NCI-H1417 treated with DMSO at 0.1 percent for 48 hours (cell line): ENCODE data around the gene SWT1.
"Not testable (repeated sequence)": the region's sequence is repeated elsewhere in the genome, so short reads cannot be mapped to it uniquely, and the experiment has no call there.

ENCODE experiments used
- DNase-seq: peaks from one replicate; lab custom pipeline; 2025; lab: John Stamatoyannopoulos, UW

SWT1 gene

GRCh38 chr1:185291652-185292051 is 134.7 kb downstream of the SWT1 start:
- DNase-seq = no peak

- DNase-seq = no peak
Measured at GRCh38 chr1:185292237-185292636, 135.3 kb downstream of the SWT1 start.

- DNase-seq = no peak
Measured at GRCh38 chr1:185293967-185294542, 137.1 kb downstream of the SWT1 start.

DNA sequence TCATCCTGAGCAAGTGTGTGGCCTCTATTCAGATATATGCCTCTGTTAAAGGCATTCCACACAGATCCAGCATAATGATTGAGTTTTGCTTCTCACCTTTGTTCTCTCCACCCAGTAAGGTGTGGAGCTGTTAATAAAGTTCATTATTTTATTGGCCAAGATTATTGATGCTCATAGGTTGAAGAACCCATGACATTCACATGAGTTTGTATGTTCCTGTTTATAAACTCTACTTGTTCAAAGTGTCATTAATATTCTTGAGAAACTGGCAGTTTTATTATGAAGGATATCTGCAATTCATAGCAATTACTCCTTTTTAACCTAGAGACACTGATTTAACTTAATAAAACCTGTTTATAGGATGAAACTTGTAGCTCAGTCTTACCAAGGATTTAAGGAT is 138.1 kb downstream of the SWT1 start:
- DNase-seq = no peak

- DNase-seq = no peak
Measured at GRCh38 chr1:185297982-185298381, 141.0 kb downstream of the SWT1 start.

- DNase-seq = no peak
Measured at GRCh38 chr1:185300152-185300551, 143.2 kb downstream of the SWT1 start.

DNA sequence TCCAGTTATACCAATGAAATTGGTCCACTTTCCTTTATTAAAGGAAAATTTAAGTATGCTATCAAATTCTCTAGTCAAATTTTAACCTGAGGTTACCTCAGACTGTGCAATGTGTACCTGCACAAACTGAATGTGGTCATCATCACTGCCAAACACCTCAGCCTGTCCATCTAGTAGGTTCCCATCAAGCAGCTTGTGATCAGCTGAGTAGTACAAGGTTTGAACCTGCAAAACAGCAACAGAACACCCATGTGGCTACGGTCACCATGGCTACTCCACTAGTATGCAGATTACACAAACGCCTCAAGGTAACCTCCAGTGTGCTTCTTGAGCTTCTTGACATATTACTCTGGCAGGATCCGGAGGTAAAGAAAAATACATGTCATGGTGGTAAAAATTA is 148.5 kb downstream of the SWT1 start:
- DNase-seq = no peak

DNA sequence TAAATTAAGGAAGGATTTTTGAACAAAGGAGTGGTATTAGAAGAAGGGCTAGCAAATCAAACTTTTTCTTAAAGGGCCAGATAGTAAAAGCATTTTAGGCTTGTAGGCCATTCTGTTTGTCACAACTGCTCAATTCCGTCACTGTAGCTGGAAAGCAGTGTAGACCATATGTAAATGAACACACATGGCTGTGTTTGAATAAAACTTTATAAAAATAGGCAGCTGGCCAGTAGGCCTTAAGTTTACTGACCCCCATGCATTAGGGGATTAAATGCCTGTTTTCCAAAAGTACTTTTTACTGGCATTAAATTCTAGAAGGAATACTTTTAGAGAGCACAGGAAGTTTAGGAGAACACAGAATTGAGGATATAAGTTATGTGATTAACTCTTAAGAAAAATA is 151.2 kb downstream of the SWT1 start:
- DNase-seq = no peak

- no peak for DNase-seq
Measured at GRCh38 chr1:185309566-185309965, 152.6 kb downstream of the SWT1 start.

DNA sequence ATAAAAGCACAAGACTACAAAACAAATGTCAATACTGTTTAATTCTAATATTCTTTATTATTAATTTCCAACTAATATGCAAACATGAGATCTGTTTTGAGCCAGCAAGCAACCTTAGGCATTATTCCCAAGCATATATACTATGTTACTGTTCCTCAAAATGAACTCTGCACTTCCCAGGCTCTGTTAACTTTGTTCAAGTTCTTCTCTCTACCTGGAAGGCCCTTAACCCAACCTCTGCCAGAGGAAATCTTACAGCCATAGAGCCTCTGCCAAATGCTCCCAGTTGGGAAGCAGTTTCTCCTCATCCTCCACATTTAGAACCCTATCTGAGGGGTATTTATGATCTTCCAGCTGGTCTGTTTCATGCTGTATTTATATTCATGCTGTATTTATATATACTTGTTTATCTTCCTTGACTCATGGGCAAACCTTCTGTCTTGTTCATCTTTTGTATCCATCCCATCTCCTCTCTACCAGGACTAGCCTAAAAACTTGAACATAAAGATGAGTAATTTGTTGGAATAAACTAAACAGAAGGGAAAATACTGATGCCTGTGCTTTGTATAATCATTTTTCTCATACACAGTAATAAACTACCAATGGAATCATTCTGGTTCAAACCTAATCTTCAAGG is 154.7 kb downstream of the SWT1 start:
- no peak for DNase-seq

DNA sequence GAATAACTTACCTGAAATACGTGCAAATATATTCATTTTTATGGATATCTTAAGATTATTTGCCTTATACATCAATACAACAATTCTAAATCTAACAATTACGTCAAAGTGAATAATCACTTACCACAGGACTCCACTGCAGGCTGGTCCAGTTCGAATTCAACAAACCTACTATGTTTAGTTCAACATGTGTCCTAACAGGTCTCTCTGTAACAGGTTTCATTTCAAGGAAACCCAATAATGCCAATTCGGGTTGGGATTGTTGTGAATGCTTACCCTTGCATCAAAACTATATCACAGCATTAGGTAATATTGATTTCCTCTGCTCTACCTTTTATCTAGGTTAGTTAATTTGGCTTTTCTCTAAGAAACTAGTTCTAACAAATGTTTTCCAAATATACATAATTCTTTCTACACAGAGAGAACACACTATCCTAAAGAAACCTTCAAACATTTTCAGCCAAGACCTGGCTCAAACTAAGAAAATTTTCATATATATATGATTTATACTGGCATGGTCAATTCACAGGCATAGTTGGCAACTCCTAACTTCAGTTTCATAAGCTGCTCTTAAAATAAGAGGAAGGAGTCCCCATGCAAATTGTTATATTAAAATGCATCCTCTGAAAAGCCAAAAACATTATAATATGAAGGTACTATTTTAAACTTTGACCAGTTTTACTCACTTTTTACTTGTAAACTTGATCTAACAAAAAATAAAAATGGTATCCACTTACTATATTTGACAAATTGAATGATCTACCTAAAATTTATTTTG is 155.6 kb downstream of the SWT1 start:
- DNase-seq = no peak

DNA sequence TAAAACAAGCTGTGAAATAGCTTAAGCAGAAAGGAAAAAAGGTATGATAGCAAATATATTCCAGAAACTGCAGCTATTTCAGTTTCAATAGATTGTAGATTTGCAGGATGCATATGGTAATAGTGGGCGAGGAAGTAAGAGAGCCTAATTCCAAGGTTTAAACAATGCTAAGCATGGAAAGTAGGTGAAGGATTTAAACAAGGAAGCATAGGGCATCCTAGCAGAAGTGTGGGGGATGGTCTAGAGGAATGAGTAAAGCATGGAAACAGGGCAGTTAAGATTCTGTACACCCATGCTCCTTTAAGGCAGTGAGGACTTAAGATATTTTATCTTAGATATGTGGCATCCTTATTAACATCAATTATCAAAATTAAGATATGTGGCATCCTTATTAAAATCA is 157.4 kb downstream of the SWT1 start:
- no peak for DNase-seq

DNA sequence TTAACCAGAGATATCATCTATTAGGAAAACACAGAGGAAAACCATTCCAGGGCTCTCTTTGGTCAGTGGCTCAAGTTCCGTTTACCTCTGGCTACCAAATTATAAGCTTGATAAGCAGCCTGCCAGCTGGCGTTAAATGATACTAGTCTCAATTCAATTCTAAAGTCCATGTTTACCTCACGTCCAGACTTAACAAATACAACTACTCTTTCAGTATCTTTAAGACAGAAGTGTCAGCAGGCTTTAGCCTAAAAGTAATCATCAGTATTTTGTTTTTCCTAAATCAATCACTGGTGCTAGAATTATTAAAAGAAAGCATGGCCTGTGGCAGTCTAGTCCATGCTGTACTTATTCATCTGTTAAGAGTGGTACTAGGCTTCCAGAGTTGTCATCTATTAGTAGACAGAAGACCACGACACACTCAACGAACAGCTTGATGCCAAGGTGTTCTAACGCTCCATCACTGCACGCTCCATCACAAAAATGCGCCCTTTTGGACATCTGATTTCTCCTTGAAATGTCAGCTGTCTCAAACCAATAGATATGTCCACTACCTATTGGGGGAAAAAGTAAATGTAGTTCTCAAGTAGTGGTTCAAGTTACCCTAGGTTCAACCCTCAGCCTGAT is 158.6 kb downstream of the SWT1 start:
- DNase-seq = no peak

DNA sequence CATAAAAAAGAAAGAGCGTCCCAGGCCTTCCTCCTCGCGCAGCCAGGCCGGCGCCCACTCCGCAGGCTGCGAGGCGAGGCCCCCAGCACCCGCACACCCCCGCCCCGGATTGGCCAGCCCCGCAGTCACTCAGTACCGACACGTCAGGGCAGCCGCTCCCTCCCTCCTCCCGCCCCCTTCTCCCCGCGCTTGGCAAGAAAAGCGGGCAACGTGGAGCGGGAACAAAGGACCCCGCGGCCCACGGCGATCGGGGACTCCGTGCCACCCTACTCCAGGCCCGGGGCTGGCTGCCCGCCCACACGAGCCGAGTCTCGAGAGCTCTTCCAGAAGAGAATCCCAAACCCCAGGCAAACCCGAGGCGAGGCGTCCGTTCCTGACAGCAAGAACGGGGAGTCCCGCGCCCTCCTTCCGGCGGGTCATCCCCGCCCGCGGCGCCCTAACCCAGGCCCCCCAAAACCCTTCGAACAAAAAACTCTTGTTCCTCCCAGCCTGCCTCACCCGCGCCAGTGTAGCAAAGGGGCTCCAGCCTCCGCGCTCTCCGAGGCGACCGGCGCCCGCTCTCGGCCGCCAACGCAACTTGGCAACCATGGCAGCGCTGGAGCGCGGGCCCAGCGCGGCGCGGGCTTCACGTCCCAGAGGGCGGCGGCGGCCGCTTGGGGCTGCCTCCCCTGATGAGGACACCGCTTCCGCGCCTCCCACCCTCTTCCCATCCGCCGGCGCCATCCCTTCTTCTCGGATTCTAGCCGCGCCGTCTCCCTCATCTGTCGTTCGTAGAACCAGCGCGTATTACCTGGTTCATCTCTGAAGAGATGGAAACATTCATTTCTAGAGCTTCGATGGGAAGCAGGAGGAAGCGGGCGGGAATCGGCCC is 159.4 kb downstream of the SWT1 start:
- peak; percentile 19 for DNase-seq

- DNase-seq = peak; percentile 86
Measured at GRCh38 chr1:185317034-185317885, 160.3 kb downstream of the SWT1 start, which contains the start of gene IVNS1ABP. IVNS1ABP (minus strand) TSS chr1:185317243; CDS start chr1:185309493, 7,750 bp downstream.

DNA sequence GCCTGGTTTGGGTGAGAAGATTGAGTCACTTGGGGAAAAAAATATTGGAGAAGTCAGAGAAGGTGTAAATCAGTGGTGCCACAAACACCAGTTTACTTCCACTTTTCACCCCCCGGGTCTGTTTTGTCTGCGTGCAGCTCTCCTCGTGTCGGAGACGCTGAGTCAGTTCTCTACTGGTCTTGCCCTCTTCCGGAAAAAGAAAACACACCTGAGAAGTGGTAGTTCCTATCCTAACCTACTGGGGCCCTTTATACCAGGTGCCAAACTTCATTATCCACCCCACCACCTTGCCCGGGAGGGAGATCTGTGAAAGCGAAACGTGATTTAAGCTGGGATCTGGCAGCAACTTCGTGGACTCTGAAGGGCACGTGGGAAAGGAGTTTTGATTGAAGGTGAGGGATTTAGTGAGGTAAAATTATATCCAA is 160.9 kb downstream of the SWT1 start:
- no peak for DNase-seq

- DNase-seq = no peak
Measured at GRCh38 chr1:185318431-185319138, 161.6 kb downstream of the SWT1 start.

DNA sequence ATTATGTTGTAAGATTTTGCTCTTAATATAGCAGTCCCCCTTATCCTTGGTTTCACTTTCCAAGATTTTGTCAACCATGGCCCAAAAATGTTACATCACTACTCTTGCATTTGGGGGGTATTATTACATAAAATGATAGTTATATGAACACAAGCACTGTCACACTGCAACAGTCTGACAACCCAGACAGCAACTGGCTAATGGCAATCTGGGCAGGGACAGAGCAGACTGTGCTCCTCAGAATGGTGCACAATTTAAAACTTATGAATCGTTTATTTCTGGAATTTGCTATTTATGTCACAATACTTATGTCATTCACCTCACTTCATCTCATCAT is 162.1 kb downstream of the SWT1 start:
- DNase-seq = no peak

DNA sequence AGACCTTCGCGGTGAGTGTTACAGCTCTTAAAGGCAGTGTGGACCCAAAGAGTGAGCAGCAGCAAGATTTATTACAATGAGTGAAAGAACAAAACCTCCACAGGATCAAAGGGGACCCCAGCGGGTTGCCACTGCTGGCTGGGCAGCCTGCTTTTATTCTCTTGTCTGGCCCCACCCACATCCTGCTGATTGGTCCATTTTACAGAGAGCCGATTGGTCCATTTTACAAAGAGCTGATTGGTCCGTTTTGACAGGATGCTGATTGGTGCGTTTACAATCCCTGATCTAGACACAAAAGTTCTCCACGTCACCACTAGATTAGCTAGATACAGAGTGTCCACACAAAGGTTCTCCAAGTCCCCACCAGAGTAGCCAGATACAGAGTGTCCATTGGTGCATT is 164.1 kb downstream of the SWT1 start:
- DNase-seq = not testable (repeated sequence)

DNA sequence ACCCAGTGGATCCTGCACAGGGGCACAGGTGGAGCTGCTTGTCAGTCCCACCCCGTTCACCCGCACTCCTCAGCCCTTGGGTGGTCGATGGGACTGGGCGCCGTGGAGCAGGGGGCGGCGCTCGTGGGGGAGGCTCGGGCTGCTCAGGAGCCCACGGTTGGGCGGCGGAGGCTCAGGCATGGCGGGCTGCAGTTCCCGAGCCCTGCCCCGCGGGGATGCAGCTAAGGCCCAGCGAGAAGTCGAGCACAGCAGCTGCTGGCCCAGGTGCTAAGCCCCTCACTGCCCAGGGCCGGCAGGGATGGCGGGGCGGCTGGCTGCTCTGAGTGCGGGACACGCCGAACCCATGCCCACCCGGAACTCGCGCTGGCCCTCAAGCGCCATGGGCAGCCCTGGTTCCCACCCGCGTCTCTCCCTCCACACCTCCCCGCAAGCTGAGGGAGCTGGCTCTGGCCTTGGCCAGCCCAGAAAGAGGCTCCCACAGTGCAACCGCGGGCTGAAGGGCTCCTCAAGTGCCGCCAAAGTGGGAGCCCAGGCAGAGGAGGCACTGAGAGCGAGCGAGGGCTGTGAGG is 164.8 kb downstream of the SWT1 start:
- not testable (repeated sequence) for DNase-seq
